A549 (cell line): ENCODE measurements around the gene TNS1.

Experiments used
- EP300 ChIP-seq, 2 experiments: fragments of >200 bp; sonication (Bioruptor Twin); formaldehyde crosslinking; IDR thresholded peaks; 2 replicates in 1 of 2; 3 replicates in 1 of 2; pipeline ENCODE4 v1.6.1; 2016 to 2017
- KDM1A ChIP-seq: fragments of 200-600 bp; sonication (generic); IDR thresholded peaks from 2 replicates; pipeline ENCODE4 v1.6.1; 2016; ENCODE audit warnings: low read depth, mild to moderate bottlenecking
- NR3C1 ChIP-seq: fragments of >200 bp; sonication (Bioruptor Twin); formaldehyde crosslinking; IDR thresholded peaks from 3 replicates; pipeline ENCODE4 v1.6.1; 2017

- TF ChIP-seq KDM1A (no peak), NR3C1 (no peak), EP300 (IDR thresholded peaks at IDR 0.05) (no peak)
These were observed 97.4 kb downstream of the TNS1 start for GRCh38 chr2:217905395-217905794.
